ENCODE data around the gene GALNT14.

Gene GALNT14

DNA sequence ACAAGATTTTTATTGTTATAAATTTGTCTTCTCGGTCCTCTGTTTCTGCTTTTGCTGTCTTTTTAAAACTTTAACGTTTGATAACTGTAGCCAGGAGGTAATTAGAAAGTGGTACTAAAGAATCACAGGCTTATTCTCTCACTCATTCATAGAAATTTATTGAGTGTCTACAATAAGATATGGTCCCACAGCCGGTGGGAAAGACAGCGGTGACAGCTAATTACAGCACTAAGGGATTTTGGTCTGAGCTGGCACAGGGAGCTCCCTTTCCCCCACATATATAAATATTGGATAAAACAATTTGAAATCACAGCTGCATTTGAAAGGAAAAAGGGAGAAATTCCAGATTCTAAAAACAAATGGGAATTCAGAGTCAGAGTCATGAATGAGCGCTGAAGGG lies 237.9 kb downstream of the GALNT14 start:
- POLR2A ChIA-PET: interaction anchor here (0.6 kb wide), 1 partner anchor 110 kb away, joined by 3 read pairs; no protein-coding TSS in a partner anchor
- no peak for TF ChIP-seq ZNF660 (tag by site-specific recombination; IDR thresholded peaks at IDR 0.05)
- TF ChIP-seq ZBTB17 (tag by site-specific recombination; IDR thresholded peaks at IDR 0.05): no peak
- TF ChIP-seq ZNF580 (tag by site-specific recombination; IDR thresholded peaks at IDR 0.05): no peak
- no peak for TF ChIP-seq ZNF394 (tag by site-specific recombination; IDR thresholded peaks at IDR 0.05; ENCODE audit: borderline replicate concordance)
- TF ChIP-seq, protein P1, sequence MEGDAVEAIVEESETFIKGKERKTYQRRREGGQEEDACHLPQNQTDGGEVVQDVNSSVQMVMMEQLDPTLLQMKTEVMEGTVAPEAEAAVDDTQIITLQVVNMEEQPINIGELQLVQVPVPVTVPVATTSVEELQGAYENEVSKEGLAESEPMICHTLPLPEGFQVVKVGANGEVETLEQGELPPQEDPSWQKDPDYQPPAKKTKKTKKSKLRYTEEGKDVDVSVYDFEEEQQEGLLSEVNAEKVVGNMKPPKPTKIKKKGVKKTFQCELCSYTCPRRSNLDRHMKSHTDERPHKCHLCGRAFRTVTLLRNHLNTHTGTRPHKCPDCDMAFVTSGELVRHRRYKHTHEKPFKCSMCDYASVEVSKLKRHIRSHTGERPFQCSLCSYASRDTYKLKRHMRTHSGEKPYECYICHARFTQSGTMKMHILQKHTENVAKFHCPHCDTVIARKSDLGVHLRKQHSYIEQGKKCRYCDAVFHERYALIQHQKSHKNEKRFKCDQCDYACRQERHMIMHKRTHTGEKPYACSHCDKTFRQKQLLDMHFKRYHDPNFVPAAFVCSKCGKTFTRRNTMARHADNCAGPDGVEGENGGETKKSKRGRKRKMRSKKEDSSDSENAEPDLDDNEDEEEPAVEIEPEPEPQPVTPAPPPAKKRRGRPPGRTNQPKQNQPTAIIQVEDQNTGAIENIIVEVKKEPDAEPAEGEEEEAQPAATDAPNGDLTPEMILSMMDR (tag by site-specific recombination; IDR thresholded peaks at IDR 0.05): no peak
- Histone ChIP-seq H3K27ac (ENCODE audit: extremely low read depth, low read depth, low read length) (no peak overlapping the region), H3K4me3 (ENCODE audit: low read depth, low read length) (no peak overlapping the region), H3K4me1 (ENCODE audit: control insufficient read depth, insufficient read depth, low read length) (no peaks in the 10 kb centered on the region), H3K36me3 (ENCODE audit: control insufficient read depth in 2 of 2, insufficient read depth in 1 of 2, low read length in 2 of 2) (no peaks in the 10 kb centered on the region), H3K9me3 (ENCODE audit: control insufficient read depth, insufficient read depth, low read depth, low read length) (no peaks in the 10 kb centered on the region)
- CTCF ChIA-PET: no interaction called here

DNA sequence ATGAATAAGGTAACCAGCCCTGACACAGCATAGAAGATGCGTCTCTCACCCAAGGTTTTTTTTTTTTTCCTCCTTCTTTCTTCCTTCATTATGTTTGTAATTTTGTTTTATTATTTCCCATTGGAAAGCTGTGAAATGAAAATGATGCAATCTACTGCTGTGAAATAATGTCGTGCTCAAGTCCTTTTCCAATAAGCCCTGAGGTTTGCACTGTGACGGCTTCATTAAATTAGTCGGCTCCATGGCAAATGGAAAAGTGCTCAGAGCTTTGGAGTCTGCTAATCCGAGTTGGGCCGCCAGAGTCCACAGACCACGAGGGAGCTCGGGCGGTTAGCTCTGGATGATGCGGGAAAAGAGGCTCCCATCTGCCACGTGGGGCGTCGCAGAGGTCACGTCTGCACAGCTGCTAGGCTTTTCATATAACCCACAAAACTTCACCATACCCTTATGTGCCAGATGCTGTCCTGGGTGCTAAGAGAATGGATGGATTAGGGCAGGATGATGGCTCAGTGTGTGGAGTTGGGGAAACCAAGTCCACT lies 238.7 kb downstream of the GALNT14 start:
- Histone ChIP-seq H3K27ac (ENCODE audit: extremely low read depth, low read depth, low read length) (no peak overlapping the region), H3K4me1 (ENCODE audit: control insufficient read depth, insufficient read depth, low read length) (no peaks in the 10 kb centered on the region), H3K9me3 (ENCODE audit: control insufficient read depth, insufficient read depth, low read depth, low read length) (no peaks in the 10 kb centered on the region), H3K4me3 (ENCODE audit: low read depth, low read length) (no peak overlapping the region), H3K36me3 (ENCODE audit: control insufficient read depth in 2 of 2, insufficient read depth in 1 of 2, low read length in 2 of 2) (no peaks in the 10 kb centered on the region)
- CTCF ChIA-PET: no interaction called here
- POLR2A ChIA-PET: no interaction called here
- TF ChIP-seq ZNF280D (tag by site-specific recombination; IDR thresholded peaks at IDR 0.05) (no peak), ZNF37A (tag by site-specific recombination; IDR thresholded peaks at IDR 0.05) (no peak), ZNF423 (tag by site-specific recombination; IDR thresholded peaks at IDR 0.05) (no peak), ZBTB26 (tag by site-specific recombination; optimal IDR thresholded peaks at IDR 0.05) (no peak), ZNF600 (tag by site-specific recombination; IDR thresholded peaks at IDR 0.05) (no peak), ZNF549 (tag by site-specific recombination; IDR thresholded peaks at IDR 0.05) (no peak), ZNF785 (tag by site-specific recombination; IDR thresholded peaks at IDR 0.05) (no peak), ZNF701 (tag by site-specific recombination; IDR thresholded peaks at IDR 0.05) (no peak), WT1 (tag by site-specific recombination; IDR thresholded peaks at IDR 0.05) (no peak), INSM2 (tag by site-specific recombination; IDR thresholded peaks at IDR 0.05) (no peak)
- TF ChIP-seq, protein P2, sequence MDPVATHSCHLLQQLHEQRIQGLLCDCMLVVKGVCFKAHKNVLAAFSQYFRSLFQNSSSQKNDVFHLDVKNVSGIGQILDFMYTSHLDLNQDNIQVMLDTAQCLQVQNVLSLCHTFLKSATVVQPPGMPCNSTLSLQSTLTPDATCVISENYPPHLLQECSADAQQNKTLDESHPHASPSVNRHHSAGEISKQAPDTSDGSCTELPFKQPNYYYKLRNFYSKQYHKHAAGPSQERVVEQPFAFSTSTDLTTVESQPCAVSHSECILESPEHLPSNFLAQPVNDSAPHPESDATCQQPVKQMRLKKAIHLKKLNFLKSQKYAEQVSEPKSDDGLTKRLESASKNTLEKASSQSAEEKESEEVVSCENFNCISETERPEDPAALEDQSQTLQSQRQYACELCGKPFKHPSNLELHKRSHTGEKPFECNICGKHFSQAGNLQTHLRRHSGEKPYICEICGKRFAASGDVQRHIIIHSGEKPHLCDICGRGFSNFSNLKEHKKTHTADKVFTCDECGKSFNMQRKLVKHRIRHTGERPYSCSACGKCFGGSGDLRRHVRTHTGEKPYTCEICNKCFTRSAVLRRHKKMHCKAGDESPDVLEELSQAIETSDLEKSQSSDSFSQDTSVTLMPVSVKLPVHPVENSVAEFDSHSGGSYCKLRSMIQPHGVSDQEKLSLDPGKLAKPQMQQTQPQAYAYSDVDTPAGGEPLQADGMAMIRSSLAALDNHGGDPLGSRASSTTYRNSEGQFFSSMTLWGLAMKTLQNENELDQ (tag by site-specific recombination; IDR thresholded peaks at IDR 0.05; ENCODE audit: low read depth): no peak
- TF ChIP-seq, protein P3, sequence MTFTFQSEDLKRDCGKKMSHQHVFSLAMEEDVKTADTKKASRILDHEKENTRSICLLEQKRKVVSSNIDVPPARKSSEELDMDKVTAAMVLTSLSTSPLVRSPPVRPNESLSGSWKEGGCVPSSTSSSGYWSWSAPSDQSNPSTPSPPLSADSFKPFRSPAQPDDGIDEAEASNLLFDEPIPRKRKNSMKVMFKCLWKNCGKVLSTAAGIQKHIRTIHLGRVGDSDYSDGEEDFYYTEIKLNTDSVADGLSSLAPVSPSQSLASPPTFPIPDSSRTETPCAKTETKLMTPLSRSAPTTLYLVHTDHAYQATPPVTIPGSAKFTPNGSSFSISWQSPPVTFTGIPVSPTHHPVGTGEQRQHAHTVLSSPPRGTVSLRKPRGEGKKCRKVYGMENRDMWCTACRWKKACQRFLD (tag by site-specific recombination; IDR thresholded peaks at IDR 0.05): no peak
- TF ChIP-seq, protein P4, sequence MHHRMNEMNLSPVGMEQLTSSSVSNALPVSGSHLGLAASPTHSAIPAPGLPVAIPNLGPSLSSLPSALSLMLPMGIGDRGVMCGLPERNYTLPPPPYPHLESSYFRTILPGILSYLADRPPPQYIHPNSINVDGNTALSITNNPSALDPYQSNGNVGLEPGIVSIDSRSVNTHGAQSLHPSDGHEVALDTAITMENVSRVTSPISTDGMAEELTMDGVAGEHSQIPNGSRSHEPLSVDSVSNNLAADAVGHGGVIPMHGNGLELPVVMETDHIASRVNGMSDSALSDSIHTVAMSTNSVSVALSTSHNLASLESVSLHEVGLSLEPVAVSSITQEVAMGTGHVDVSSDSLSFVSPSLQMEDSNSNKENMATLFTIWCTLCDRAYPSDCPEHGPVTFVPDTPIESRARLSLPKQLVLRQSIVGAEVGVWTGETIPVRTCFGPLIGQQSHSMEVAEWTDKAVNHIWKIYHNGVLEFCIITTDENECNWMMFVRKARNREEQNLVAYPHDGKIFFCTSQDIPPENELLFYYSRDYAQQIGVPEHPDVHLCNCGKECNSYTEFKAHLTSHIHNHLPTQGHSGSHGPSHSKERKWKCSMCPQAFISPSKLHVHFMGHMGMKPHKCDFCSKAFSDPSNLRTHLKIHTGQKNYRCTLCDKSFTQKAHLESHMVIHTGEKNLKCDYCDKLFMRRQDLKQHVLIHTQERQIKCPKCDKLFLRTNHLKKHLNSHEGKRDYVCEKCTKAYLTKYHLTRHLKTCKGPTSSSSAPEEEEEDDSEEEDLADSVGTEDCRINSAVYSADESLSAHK (tag by site-specific recombination; IDR thresholded peaks at IDR 0.05): no peak
